ENCODE data around the gene UBFD1. TPM values are rescaled to one million over a fixed set of nuclear protein-coding genes. Genes with fewer than 3 reads are reported as not detected.
"Not testable (repeated sequence)": the region's sequence is repeated elsewhere in the genome, so short reads cannot be mapped to it uniquely, and the experiment has no call there.

UBFD1 gene, protein sequence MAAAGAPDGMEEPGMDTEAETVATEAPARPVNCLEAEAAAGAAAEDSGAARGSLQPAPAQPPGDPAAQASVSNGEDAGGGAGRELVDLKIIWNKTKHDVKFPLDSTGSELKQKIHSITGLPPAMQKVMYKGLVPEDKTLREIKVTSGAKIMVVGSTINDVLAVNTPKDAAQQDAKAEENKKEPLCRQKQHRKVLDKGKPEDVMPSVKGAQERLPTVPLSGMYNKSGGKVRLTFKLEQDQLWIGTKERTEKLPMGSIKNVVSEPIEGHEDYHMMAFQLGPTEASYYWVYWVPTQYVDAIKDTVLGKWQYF
- polyA plus RNA-seq (2013, experiment 1 of 4): 99.9 TPM
- polyA plus RNA-seq (2013, experiment 2 of 4): 110 TPM
- 69.3 TPM for polyA plus RNA-seq (2013, experiment 3 of 4)
- polyA plus RNA-seq (2013, experiment 4 of 4): 72.7 TPM

- WGBS, 2 experiments: 2 to 3% methylated on average over 65 of the region's 65 CpGs
- Histone ChIP-seq H3K27ac (ENCODE audit: insufficient read depth, low read depth, low read length, poor library complexity, severe bottlenecking) (peak within 1 kb of the TSS; percentile 88), H3K27me3 (ENCODE audit: control insufficient read depth, insufficient read depth, low read length, poor library complexity, severe bottlenecking) (no peaks in the 10 kb centered on the region), H3K36me3 (ENCODE audit: control insufficient read depth, insufficient read depth, low read length) (no peaks in the 10 kb centered on the region), H3K4me1 (ENCODE audit: control insufficient read depth, insufficient read depth, low read length) (peaks cover 4% of the 10 kb centered on the region), H3K4me3 (ENCODE audit: insufficient read depth, low read depth, low read length) (peak within 1 kb of the TSS; percentile 90), H3K9me3 (ENCODE audit: control insufficient read depth, low read length) (no peaks in the 10 kb centered on the region)
These were observed at the start of gene UBFD1, which contains the start of gene EARS2 for GRCh38 chr16:23556881-23557778. Gene UBFD1 (plus strand): TSS chr16:23557727. CDS start chr16:23557743, 16 bp downstream. Gene EARS2 (minus strand): TSS chr16:23557350. CDS start chr16:23557343, 7 bp downstream.

DNA sequence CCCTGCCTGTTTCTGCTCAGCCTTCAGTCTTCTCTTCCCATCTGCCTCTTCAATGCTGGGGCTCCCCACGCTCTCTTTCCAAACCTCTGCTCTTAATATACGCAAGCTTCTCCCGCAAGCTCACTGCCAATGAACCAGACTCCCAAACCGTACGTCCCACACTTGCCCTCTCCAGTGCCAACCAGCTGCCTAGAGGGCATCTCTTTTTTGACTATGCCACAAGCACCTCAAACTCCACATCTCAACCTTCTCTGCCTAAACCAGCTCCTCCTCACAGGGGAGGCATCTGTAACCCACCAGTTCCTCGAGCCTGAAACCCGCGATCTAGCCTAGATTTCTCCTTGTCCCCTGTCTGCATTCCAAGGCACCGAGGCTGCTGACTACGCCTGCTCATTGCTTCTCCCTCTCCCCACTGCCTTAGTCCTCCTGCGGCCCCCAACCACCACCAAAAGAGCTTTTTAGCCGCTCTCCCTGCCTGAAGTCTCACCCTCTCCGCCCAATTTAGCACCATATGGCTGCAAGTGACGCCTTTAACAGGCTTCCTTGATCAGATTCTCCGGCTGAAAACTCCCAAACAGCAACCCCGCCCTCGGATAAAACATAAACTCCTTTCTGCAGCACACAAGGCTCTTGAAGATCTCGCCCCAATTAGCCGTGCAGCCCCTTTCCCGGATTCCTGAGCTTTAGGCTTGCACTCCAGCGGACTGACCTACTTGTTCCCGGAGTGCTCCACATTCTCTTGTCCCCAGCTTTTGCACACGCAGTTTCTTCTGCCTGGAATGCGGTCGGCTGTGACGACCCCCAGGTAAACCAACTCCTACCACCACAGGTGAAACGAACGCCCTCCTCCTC is 48.7 kb upstream of the UBFD1 start:
- H3K27ac ChIP-seq (ENCODE audit: insufficient read depth, low read depth, low read length, poor library complexity, severe bottlenecking): peak overlapping the region; percentile 73
- H3K4me3 ChIP-seq (ENCODE audit: insufficient read depth, low read depth, low read length): peak overlapping the region; percentile 77
- H3K9me3 ChIP-seq (ENCODE audit: control insufficient read depth, low read length): no peaks in the 10 kb centered on the region
- peaks cover 35% of the 10 kb centered on the region for H3K4me1 ChIP-seq (ENCODE audit: control insufficient read depth, insufficient read depth, low read length)
- H3K27me3 ChIP-seq (ENCODE audit: control insufficient read depth, insufficient read depth, low read length, poor library complexity, severe bottlenecking): no peaks in the 10 kb centered on the region
- H3K36me3 ChIP-seq (ENCODE audit: control insufficient read depth, insufficient read depth, low read length): no peaks in the 10 kb centered on the region
- WGBS, 2 experiments: 17 to 19% methylated on average over 28 of the region's 28 CpGs

GRCh38 chr16:23509441-23509754 is 48.1 kb upstream of the UBFD1 start:
- peak overlapping the region; percentile 73 for H3K27ac ChIP-seq (ENCODE audit: insufficient read depth, low read depth, low read length, poor library complexity, severe bottlenecking)
- H3K4me3 ChIP-seq (ENCODE audit: insufficient read depth, low read depth, low read length): peak overlapping the region; percentile 77
- H3K4me1 ChIP-seq (ENCODE audit: control insufficient read depth, insufficient read depth, low read length): peaks cover 29% of the 10 kb centered on the region
- WGBS, 2 experiments: 0 to 3% methylated on average over 4 of the region's 5 CpGs
- no peaks in the 10 kb centered on the region for H3K36me3 ChIP-seq (ENCODE audit: control insufficient read depth, insufficient read depth, low read length)
- H3K27me3 ChIP-seq (ENCODE audit: control insufficient read depth, insufficient read depth, low read length, poor library complexity, severe bottlenecking): no peaks in the 10 kb centered on the region
- no peaks in the 10 kb centered on the region for H3K9me3 ChIP-seq (ENCODE audit: control insufficient read depth, low read length)

DNA sequence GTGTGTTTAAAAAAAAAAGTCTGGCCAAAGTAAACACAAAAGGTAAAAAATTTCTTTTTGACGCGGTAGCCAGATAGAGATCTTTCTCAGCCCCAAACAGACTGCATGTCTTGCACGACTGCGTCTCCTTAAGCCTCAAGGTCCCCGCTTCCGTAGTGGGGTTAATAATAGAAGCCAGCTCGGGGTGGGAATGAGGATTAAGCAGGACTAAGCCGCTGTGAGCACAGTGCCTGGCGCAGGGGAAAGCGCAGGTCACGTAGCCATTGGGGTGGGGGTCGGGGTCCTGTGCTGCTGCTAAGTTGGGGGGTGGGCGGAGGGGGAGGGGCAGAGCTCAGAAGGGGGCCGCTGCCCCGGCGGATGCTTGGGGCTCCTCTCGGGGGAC is 47.8 kb upstream of the UBFD1 start:
- H3K36me3 ChIP-seq (ENCODE audit: control insufficient read depth, insufficient read depth, low read length): no peaks in the 10 kb centered on the region
- H3K4me1 ChIP-seq (ENCODE audit: control insufficient read depth, insufficient read depth, low read length): peaks cover 25% of the 10 kb centered on the region
- peak overlapping the region; percentile 77 for H3K4me3 ChIP-seq (ENCODE audit: insufficient read depth, low read depth, low read length)
- no peaks in the 10 kb centered on the region for H3K9me3 ChIP-seq (ENCODE audit: control insufficient read depth, low read length)
- no peaks in the 10 kb centered on the region for H3K27me3 ChIP-seq (ENCODE audit: control insufficient read depth, insufficient read depth, low read length, poor library complexity, severe bottlenecking)
- H3K27ac ChIP-seq (ENCODE audit: insufficient read depth, low read depth, low read length, poor library complexity, severe bottlenecking): peak overlapping the region; percentile 77
- WGBS, 2 experiments: 1 to 2% methylated on average over 13 to 17 of the region's 17 CpGs

GRCh38 chr16:23510164-23510914 is 47.2 kb upstream of the UBFD1 start, which contains the start of gene GGA2:
Gene GGA2 (minus strand): TSS chr16:23510494. CDS start chr16:23510411, 83 bp downstream.
- Histone ChIP-seq H3K27ac (ENCODE audit: insufficient read depth, low read depth, low read length, poor library complexity, severe bottlenecking) (peak within 1 kb of the TSS; percentile 77), H3K4me1 (ENCODE audit: control insufficient read depth, insufficient read depth, low read length) (peaks cover 20% of the 10 kb centered on the region), H3K27me3 (ENCODE audit: control insufficient read depth, insufficient read depth, low read length, poor library complexity, severe bottlenecking) (no peaks in the 10 kb centered on the region), H3K36me3 (ENCODE audit: control insufficient read depth, insufficient read depth, low read length) (no peaks in the 10 kb centered on the region), H3K4me3 (ENCODE audit: insufficient read depth, low read depth, low read length) (peak within 1 kb of the TSS; percentile 77), H3K9me3 (ENCODE audit: control insufficient read depth, low read length) (no peaks in the 10 kb centered on the region)
- WGBS, 2 experiments: 6 to 7% methylated on average over 71 of the region's 71 CpGs

DNA sequence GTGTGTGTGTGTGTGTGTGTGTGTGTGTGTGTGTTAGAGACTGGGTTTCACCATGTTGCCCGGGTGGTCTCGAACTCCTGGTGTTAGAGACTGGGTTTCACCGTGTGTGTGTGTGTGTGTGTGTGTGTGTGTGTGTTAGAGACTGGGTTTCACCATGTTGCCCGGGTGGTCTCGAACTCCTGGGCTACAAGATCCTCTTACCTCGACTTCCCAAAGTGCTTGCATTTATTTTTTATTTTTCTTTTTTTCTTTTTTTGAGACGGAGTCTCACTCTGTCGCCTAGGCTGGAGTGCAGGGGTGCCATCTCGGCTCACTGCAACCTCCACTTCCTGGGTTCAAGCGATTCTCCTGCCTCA is 46.6 kb upstream of the UBFD1 start:
- H3K9me3 ChIP-seq (ENCODE audit: control insufficient read depth, low read length); H3K27me3 ChIP-seq (ENCODE audit: control insufficient read depth, insufficient read depth, low read length, poor library complexity, severe bottlenecking); H3K27ac ChIP-seq (ENCODE audit: insufficient read depth, low read depth, low read length, poor library complexity, severe bottlenecking); H3K36me3 ChIP-seq (ENCODE audit: control insufficient read depth, insufficient read depth, low read length): not testable (repeated sequence)
- 84 to 86% methylated on average over 10 of the region's 10 CpGs for WGBS, 2 experiments
- peaks cover 17% of the 10 kb centered on the region for H3K4me1 ChIP-seq (ENCODE audit: control insufficient read depth, insufficient read depth, low read length)
- H3K4me3 ChIP-seq (ENCODE audit: insufficient read depth, low read depth, low read length): peak overlapping the region; percentile 77

- no peaks in the 10 kb centered on the region for H3K36me3 ChIP-seq (ENCODE audit: control insufficient read depth, insufficient read depth, low read length)
- H3K27me3 ChIP-seq (ENCODE audit: control insufficient read depth, insufficient read depth, low read length, poor library complexity, severe bottlenecking): no peaks in the 10 kb centered on the region
- no peaks in the 10 kb centered on the region for H3K9me3 ChIP-seq (ENCODE audit: control insufficient read depth, low read length)
- H3K27ac ChIP-seq (ENCODE audit: insufficient read depth, low read depth, low read length, poor library complexity, severe bottlenecking): no peak overlapping the region
- H3K4me1 ChIP-seq (ENCODE audit: control insufficient read depth, insufficient read depth, low read length): peaks cover 9% of the 10 kb centered on the region
- WGBS, 2 experiments: 94 to 96% methylated on average over 6 to 7 of the region's 7 CpGs
- H3K4me3 ChIP-seq (ENCODE audit: insufficient read depth, low read depth, low read length): no peak overlapping the region
These were observed 45.8 kb upstream of the UBFD1 start for GRCh38 chr16:23511731-23512130.

DNA sequence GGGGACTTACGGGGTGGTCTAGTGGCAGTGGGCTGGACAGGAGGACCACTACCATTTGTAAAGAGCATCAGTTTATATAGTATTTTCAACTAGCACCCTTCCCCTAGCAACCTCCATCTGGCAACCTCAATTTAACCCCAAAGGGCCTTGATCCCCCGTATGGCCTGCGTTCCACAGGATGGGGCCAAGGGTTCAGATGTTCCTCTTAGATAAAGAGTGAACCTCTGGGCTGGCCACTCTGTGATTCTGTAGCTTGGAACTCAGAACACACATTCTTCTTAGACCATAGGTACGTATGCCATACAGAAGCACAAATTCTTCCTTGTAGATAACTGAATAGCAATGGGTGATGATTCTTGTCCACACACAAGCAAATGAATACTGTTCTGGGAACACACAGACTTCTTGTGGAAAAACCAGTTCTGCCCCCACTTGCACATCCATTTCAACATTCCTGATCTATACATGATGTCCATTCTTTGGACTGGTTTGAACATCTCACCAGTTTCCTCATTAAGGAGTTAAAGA is 45.3 kb upstream of the UBFD1 start:
- H3K36me3 ChIP-seq (ENCODE audit: control insufficient read depth, insufficient read depth, low read length): no peaks in the 10 kb centered on the region
- no peak overlapping the region for H3K4me3 ChIP-seq (ENCODE audit: insufficient read depth, low read depth, low read length)
- WGBS, 2 experiments: 93 to 98% methylated on average over 4 of the region's 4 CpGs
- H3K27ac ChIP-seq (ENCODE audit: insufficient read depth, low read depth, low read length, poor library complexity, severe bottlenecking): no peak overlapping the region
- H3K4me1 ChIP-seq (ENCODE audit: control insufficient read depth, insufficient read depth, low read length): peaks cover 7% of the 10 kb centered on the region
- no peaks in the 10 kb centered on the region for H3K27me3 ChIP-seq (ENCODE audit: control insufficient read depth, insufficient read depth, low read length, poor library complexity, severe bottlenecking)
- H3K9me3 ChIP-seq (ENCODE audit: control insufficient read depth, low read length): no peaks in the 10 kb centered on the region
